ENCODE data around the gene FAU.

The FAU gene

DNA sequence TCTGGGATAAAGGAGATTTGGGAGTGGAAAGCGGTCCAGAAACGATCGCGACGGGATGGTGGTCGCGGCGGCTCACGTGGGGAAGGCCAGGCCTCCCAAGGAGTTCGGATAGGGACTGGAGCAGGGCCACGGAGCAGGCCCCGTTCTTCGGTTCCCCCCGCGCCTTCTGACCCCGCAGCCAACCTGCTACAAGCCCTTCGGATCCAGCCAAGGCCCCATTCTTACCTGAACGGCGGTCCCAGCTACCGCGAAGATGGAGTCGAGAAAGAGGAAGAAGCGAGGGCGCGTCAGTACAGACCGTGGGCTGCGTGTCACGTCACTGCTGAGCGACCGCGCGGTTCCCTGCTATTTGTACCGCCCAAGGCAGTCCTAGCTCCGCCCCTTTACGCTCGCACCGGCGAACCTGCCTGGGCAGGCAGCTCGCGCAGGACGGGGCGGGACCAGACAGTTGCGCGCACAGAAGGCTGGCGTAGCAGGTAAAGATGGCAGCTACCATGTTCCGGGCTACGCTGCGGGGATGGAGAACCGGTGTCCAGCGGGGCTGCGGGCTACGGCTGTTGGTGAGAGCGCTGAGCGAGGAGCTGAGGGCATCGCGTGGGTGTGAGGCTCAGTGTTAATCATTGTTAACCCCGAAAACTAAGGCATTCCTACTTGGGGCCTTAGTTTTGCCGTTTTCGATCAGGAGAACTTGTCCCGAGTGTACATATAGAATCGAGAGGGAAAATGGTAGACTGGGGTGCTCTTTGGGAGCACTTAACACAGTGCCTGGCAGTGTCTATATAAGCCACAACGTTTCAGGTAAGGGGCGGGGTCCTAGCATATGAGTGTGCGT is at the start of gene FAU, which contains the start of gene MRPL49:
FAU (minus strand) TSS at position 270 of the 832 bp plus-strand sequence. CDS start 321 bp downstream, outside the sequence.
MRPL49 (plus strand) TSS at position 457 of the 832 bp plus-strand sequence; CDS start at position 483, 26 bp downstream.
- Histone ChIP-seq H3K27ac (ENCODE audit: low read depth, low read length) (peak within 1 kb of the TSS; percentile 78), H3K79me2 (ENCODE audit: control insufficient read depth, insufficient read depth, low read length, unreplicated experiment) (peaks cover 49% of the 10 kb centered on the region), H3K4me1 (ENCODE audit: control insufficient read depth, insufficient read depth, low read length, unreplicated experiment) (peaks cover 13% of the 10 kb centered on the region), H3K4me3 (ENCODE audit: low read depth, low read length) (peak within 1 kb of the TSS; percentile 100), H3K36me3 (ENCODE audit: insufficient read depth, low read length) (peaks cover 17% of the 10 kb centered on the region; the same call in 1 of the 2 replicates), H2AFZ (ENCODE audit: low read length, unreplicated experiment) (peak within 1 kb of the TSS; percentile 70), H3K27me3 (ENCODE audit: insufficient read depth, low read length) (no peaks in the 10 kb centered on the region)

DNA sequence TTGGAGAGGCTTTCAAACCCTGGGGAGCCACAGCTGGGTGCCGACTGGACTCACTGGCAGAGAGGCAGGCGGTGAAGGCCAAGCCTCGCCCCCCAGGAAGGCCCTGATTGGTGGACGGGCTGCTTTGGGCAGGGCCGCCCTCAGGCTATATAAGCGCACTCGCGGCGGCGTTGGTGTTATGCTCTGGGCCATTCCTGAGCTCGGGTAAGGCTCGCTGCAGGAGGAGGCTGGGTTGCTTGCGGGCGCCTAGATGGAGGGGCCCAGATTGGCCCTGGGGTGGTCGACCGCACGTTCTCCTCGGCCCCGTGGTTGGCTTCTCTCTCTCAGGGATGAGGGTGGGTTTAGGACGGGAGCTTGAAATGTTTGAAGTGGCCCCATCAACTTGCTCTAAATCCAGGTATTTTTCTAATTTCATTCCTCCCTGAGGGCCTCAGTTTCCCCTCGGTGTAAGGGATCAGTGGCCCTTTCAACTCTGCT is 48.2 kb upstream of the FAU start, which contains the start of gene SPDYC:
SPDYC (plus strand) TSS at position 176 of the 477 bp plus-strand sequence. CDS start 1,125 bp downstream, outside the sequence.
- Histone ChIP-seq H3K36me3 (ENCODE audit: insufficient read depth, low read length) (no peaks in the 10 kb centered on the region), H3K27ac (ENCODE audit: low read depth, low read length) (no peak within 1 kb of the TSS), H3K79me2 (ENCODE audit: control insufficient read depth, insufficient read depth, low read length, unreplicated experiment) (no peaks in the 10 kb centered on the region), H3K4me1 (ENCODE audit: control insufficient read depth, insufficient read depth, low read length, unreplicated experiment) (peaks cover 7% of the 10 kb centered on the region), H3K4me3 (ENCODE audit: low read depth, low read length) (no peak within 1 kb of the TSS), H3K27me3 (ENCODE audit: insufficient read depth, low read length) (no peaks in the 10 kb centered on the region), H2AFZ (ENCODE audit: low read length, unreplicated experiment) (peak within 1 kb of the TSS; percentile 75)

DNA sequence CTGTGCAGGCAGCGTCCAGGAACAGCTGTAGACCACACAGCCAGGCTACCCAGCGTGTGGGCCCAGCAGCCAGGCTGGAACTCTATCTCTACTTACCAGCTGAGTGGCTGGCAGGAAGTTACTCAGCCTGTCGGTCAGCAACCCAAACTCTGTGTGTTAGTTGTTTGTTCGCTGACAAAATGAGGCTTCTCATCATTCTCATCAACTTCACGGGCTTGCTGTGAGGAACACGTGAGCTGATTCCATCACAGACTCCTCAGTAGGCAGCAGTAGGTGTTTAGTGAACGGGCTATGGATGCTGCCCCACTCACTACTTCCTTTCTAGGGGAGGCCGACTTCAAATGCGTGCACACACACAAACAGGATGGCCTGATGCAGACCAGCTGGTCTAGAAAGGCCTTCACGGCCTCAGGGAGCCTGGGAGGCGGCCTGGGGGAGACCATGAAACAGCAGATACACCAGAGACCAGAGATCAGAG is 47.3 kb upstream of the FAU start:
- Histone ChIP-seq H3K4me3 (ENCODE audit: low read depth, low read length) (no peak overlapping the region), H3K27ac (ENCODE audit: low read depth, low read length) (no peak overlapping the region)

DNA sequence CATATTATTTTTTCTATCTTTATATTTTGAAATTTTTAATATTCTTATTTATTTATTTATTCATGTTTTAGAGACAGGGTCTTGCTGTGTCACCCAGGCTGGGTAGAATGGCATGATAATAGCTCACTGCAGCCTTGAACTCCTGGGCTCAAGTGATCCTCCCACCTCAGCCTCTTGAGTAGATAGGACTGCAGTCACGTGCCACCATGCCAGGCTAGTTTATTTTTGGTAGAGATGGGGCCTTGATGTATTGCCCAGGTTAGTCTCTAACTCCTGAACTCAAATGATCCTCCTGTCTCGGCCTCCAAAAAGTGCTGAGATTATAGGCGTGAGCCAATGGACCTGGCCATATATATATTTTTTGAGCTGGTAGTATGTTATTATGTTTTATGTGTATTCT is 45.7 kb upstream of the FAU start:
- no peaks in the 10 kb centered on the region for H3K36me3 ChIP-seq (ENCODE audit: insufficient read depth, low read length)
- H3K79me2 ChIP-seq (ENCODE audit: control insufficient read depth, insufficient read depth, low read length, unreplicated experiment) = no peaks in the 10 kb centered on the region
- H3K27me3 ChIP-seq (ENCODE audit: insufficient read depth, low read length) = no peaks in the 10 kb centered on the region
- no peak overlapping the region for H3K27ac ChIP-seq (ENCODE audit: low read depth, low read length)
- H2AFZ ChIP-seq (ENCODE audit: low read length, unreplicated experiment) = no peak overlapping the region
- no peak overlapping the region for H3K4me3 ChIP-seq (ENCODE audit: low read depth, low read length)
- peaks cover 7% of the 10 kb centered on the region for H3K4me1 ChIP-seq (ENCODE audit: control insufficient read depth, insufficient read depth, low read length, unreplicated experiment)

More for the DNA sequence above, 47.3 kb upstream of the FAU start:
- no peaks in the 10 kb centered on the region for H3K27me3 ChIP-seq (ENCODE audit: insufficient read depth, low read length)
- no peaks in the 10 kb centered on the region for H3K79me2 ChIP-seq (ENCODE audit: control insufficient read depth, insufficient read depth, low read length, unreplicated experiment)
- H3K4me1 ChIP-seq (ENCODE audit: control insufficient read depth, insufficient read depth, low read length, unreplicated experiment) = peaks cover 7% of the 10 kb centered on the region
- H3K36me3 ChIP-seq (ENCODE audit: insufficient read depth, low read length) = no peaks in the 10 kb centered on the region
- peak overlapping the region; percentile 75 for H2AFZ ChIP-seq (ENCODE audit: low read length, unreplicated experiment)

DNA sequence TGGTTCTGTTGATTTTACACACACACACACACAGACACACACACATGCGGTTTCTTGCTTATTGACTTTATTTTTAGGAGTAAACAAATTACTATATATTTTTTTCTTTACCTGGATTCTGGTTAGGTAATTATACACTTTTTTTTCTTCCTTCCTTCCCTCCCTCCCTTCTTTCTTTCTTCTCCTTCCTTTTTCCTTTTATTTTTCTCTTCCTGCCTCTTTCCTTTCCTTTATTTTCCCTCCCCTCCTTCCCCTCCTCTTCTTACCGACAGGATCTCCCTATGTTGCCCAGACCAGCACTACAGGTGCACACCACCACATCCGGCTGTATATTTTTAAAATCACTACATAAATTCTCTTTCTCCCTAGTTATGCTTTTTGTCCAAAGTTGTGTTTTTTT is 45.0 kb upstream of the FAU start:
- H2AFZ ChIP-seq (ENCODE audit: low read length, unreplicated experiment) = no peak overlapping the region
- no peak overlapping the region for H3K4me3 ChIP-seq (ENCODE audit: low read depth, low read length)
- H3K36me3 ChIP-seq (ENCODE audit: insufficient read depth, low read length) = no peaks in the 10 kb centered on the region
- H3K4me1 ChIP-seq (ENCODE audit: control insufficient read depth, insufficient read depth, low read length, unreplicated experiment) = peaks cover 7% of the 10 kb centered on the region
- H3K27ac ChIP-seq (ENCODE audit: low read depth, low read length) = no peak overlapping the region
- no peaks in the 10 kb centered on the region for H3K27me3 ChIP-seq (ENCODE audit: insufficient read depth, low read length)
- H3K79me2 ChIP-seq (ENCODE audit: control insufficient read depth, insufficient read depth, low read length, unreplicated experiment) = no peaks in the 10 kb centered on the region

DNA sequence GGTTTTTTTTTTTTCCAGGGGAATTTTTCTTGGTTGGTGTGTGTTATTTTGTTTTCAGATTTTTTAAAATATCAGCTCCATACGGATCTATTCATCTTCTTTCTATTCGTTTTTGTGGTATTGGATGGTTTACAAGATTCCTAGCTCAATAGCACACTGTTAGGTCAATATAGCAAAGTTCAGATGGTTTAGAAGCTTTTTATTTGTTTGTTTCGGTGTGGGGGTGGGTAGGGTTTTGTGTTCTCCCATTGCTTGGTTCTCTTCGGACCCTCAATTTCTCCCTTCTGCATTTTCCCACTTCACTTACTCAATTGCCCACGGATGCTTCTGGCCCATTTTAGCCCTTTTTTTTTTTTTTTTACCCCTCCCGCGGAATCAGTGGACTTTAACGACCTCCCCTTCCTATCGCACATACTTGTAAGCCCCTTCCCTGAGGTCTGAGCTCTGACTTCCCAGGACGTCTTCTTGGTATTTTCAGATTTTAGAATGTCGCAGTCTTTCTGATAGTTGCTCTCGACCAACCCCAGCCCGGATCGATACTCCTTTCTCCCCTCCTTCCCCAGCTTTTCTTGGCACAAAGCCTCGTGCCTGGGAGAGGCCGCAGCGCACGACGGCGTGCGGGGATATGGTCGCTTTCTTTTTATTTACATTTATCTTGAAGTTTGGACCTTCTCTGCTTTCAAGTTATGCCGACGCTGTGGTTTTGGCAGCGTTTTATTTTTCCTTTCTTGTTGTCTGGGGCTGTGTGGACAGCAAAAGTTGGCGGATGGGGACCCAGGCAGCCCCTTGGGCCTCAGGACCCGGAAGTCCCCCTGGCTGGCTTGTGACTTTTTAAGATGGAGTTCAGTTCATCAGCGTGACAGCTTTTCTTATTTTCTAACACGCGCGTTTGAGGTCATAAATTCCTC is 43.7 kb upstream of the FAU start:
- peak overlapping the region; percentile 4; the same call in 1 of the 2 replicates for H3K27ac ChIP-seq (ENCODE audit: low read depth, low read length)
- H3K4me3 ChIP-seq (ENCODE audit: low read depth, low read length) = peak overlapping the region; percentile 63
- no peaks in the 10 kb centered on the region for H3K36me3 ChIP-seq (ENCODE audit: insufficient read depth, low read length)
- no peaks in the 10 kb centered on the region for H3K79me2 ChIP-seq (ENCODE audit: control insufficient read depth, insufficient read depth, low read length, unreplicated experiment)
- H3K4me1 ChIP-seq (ENCODE audit: control insufficient read depth, insufficient read depth, low read length, unreplicated experiment) = peaks cover 7% of the 10 kb centered on the region
- H3K27me3 ChIP-seq (ENCODE audit: insufficient read depth, low read length) = no peaks in the 10 kb centered on the region
- H2AFZ ChIP-seq (ENCODE audit: low read length, unreplicated experiment) = peak overlapping the region; percentile 98

DNA sequence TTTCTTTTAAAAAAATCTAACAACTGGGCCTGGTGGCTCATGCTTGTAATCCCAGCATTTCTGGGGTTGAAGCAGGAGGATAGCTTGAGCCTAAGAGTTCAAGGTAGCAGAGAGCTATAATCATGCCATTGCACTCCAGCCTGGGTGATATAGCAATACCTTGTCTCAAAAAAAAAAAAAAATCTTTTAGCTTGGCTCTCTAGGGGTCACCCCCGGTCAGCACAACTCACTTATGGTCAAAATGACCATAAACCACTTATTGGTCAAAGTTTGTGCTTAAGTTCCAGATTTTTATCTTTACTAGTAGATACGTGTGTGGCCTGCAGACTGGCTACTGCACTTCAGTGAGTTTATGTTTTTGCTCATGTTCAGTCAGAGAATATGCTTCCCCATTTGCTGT is 41.8 kb upstream of the FAU start:
- H3K27me3 ChIP-seq (ENCODE audit: insufficient read depth, low read length) = no peaks in the 10 kb centered on the region
- H3K4me3 ChIP-seq (ENCODE audit: low read depth, low read length) = no peak overlapping the region
- H3K79me2 ChIP-seq (ENCODE audit: control insufficient read depth, insufficient read depth, low read length, unreplicated experiment) = no peaks in the 10 kb centered on the region
- peaks cover 7% of the 10 kb centered on the region for H3K4me1 ChIP-seq (ENCODE audit: control insufficient read depth, insufficient read depth, low read length, unreplicated experiment)
- H3K36me3 ChIP-seq (ENCODE audit: insufficient read depth, low read length) = no peaks in the 10 kb centered on the region
- no peak overlapping the region for H2AFZ ChIP-seq (ENCODE audit: low read length, unreplicated experiment)
- no peak overlapping the region for H3K27ac ChIP-seq (ENCODE audit: low read depth, low read length)

DNA sequence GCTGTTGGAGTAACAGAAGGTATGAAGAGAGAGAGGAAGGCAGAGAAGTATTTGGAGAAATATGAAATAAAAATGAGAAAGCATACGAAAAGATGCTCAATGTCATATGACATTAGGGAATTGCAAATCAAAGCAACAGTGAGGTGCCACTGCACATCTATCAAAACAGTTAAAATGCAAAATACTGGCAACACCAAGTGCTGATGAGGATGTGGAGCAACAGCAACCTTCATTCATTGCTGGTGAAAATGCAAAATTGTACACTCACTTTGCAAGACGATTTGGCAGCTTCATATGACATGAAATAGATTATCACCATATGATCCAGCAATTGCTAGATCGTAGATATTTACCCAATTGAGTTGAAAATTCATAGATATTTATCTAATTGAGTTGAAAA is 38.7 kb upstream of the FAU start:
- Histone ChIP-seq H3K36me3 (ENCODE audit: insufficient read depth, low read length) (no peaks in the 10 kb centered on the region), H2AFZ (ENCODE audit: low read length, unreplicated experiment) (no peak overlapping the region), H3K4me1 (ENCODE audit: control insufficient read depth, insufficient read depth, low read length, unreplicated experiment) (peaks cover 3% of the 10 kb centered on the region), H3K27ac (ENCODE audit: low read depth, low read length) (no peak overlapping the region), H3K79me2 (ENCODE audit: control insufficient read depth, insufficient read depth, low read length, unreplicated experiment) (no peaks in the 10 kb centered on the region), H3K4me3 (ENCODE audit: low read depth, low read length) (no peak overlapping the region), H3K27me3 (ENCODE audit: insufficient read depth, low read length) (no peaks in the 10 kb centered on the region)

DNA sequence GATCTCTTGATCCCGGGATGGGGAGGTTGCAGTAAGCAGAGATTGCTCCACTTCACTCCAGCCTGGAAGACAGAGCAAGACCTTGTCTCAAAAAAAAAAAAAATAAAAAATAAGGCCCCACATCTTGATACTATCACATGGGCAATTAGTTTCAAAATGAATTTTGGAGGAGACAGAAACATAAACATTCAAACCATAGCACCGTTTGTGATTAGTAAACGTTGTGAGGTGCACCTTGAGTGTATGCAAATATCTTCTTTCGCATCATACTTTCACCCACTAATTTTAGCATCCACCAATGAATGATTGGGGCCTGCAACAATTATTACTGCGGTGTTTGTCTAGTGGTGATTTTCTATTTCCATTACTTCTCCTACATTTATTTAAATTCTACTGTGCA is 37.1 kb upstream of the FAU start:
- H3K27me3 ChIP-seq (ENCODE audit: insufficient read depth, low read length) = no peaks in the 10 kb centered on the region
- H3K4me1 ChIP-seq (ENCODE audit: control insufficient read depth, insufficient read depth, low read length, unreplicated experiment) = no peaks in the 10 kb centered on the region
- no peak overlapping the region for H2AFZ ChIP-seq (ENCODE audit: low read length, unreplicated experiment)
- H3K4me3 ChIP-seq (ENCODE audit: low read depth, low read length) = no peak overlapping the region
- H3K36me3 ChIP-seq (ENCODE audit: insufficient read depth, low read length) = no peaks in the 10 kb centered on the region
- no peaks in the 10 kb centered on the region for H3K79me2 ChIP-seq (ENCODE audit: control insufficient read depth, insufficient read depth, low read length, unreplicated experiment)
- H3K27ac ChIP-seq (ENCODE audit: low read depth, low read length) = no peak overlapping the region

DNA sequence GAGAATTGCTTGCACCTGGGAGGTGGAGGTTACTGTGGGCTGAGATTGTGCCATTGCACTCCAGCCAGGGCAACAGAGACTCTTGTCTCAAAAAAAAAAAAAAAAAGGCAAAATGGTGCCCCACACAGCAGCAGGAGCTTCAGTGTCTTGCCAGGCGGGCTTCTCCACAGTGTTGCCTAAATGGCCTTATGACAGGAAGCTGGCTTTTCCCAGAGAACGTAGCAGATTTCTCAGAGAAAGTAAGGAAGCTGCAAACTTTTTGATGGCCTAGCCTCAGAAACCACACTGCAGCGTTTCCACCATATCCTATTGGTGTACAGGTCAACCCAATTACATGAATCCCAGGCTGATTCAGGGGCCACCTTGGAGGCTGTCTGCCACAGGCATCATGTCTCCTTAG is 35.4 kb upstream of the FAU start:
- no peaks in the 10 kb centered on the region for H3K4me1 ChIP-seq (ENCODE audit: control insufficient read depth, insufficient read depth, low read length, unreplicated experiment)
- H2AFZ ChIP-seq (ENCODE audit: low read length, unreplicated experiment) = no peak overlapping the region
- no peak overlapping the region for H3K27ac ChIP-seq (ENCODE audit: low read depth, low read length)
- no peaks in the 10 kb centered on the region for H3K79me2 ChIP-seq (ENCODE audit: control insufficient read depth, insufficient read depth, low read length, unreplicated experiment)
- no peaks in the 10 kb centered on the region for H3K27me3 ChIP-seq (ENCODE audit: insufficient read depth, low read length)
- no peaks in the 10 kb centered on the region for H3K36me3 ChIP-seq (ENCODE audit: insufficient read depth, low read length)
- H3K4me3 ChIP-seq (ENCODE audit: low read depth, low read length) = no peak overlapping the region

Data from ACC112 (cell line).